MM.1S (cell line): ENCODE measurements around the gene ROS1.

ENCODE experiments used
- CTCF ChIP-seq: fragments of 300-600 bp; sonication (generic); IDR thresholded peaks from 2 replicates; pipeline ENCODE4 v1.5.1; 2016; ENCODE audit warnings: antibody characterized with exemption, low read length, mixed read lengths
- EZH2 ChIP-seq: fragments of 300-600 bp; sonication (generic); optimal IDR thresholded peaks from 2 replicates; pipeline ENCODE3; 2017; ENCODE audit warnings: low read depth, mild to moderate bottlenecking, antibody characterized with exemption, low read length, mixed read lengths

GRCh38 chr6:117387454-117387974 lies 38.2 kb downstream of the ROS1 start:
- no peak for TF ChIP-seq CTCF
- no peak for TF ChIP-seq EZH2
